Thyroid gland (tissue), 4 donors: ENCODE results near the gene FAM210A. TPM values are rescaled to one million over a fixed set of nuclear protein-coding genes. Genes with fewer than 3 reads are reported as not detected.

Source experiments
- DNase-seq, 2 donors: peaks; one replicate each; pipeline ENCODE4 v3.0.0-alpha.2; 2019
- H3K27ac ChIP-seq, 3 donors: fragments of 200-600 bp; sonication (generic); 1 replicate in 2 of 3; 2 replicates in 1 of 3; pipeline ENCODE4 v1.5.1; 2016 to 2019; ENCODE audit warnings: mild to moderate bottlenecking in 1 of 3, moderate library complexity in 1 of 3
- H3K27me3 ChIP-seq: fragments of 200-600 bp; sonication (generic); one replicate; pipeline ENCODE4 v1.5.1; 2019
- H3K36me3 ChIP-seq, 2 donors: fragments of 200-600 bp; sonication (generic); one replicate each; pipeline ENCODE4 v1.5.1; 2016 to 2019
- H3K4me1 ChIP-seq, 2 donors: fragments of 200-600 bp; sonication (generic); one replicate each; pipeline ENCODE4 v1.5.1; 2017 to 2019
- H3K4me3 ChIP-seq, 3 donors: fragments of 200-600 bp; sonication (generic); replicated peaks in 1 of 3; 1 replicate in 2 of 3; 2 replicates in 1 of 3; pipeline ENCODE4 v1.5.1; 2016; ENCODE audit warnings: mild to moderate bottlenecking in 1 of 3
- H3K9me3 ChIP-seq: fragments of 200-600 bp; sonication (generic); one replicate; pipeline ENCODE4 v1.5.1; 2017
- POLR2A ChIP-seq, 2 donors: fragments of 450-650 bp; IDR thresholded peaks; one replicate each; pipeline ENCODE4 v1.6.1; 2017; ENCODE audit warnings: antibody characterized with exemption in 2 of 2, mild to moderate bottlenecking in 2 of 2, moderate library complexity in 1 of 2
- WGBS, 2 donors: methylation state at CpG; one replicate each; pipeline ENCODE4 v1.1.5; 2017; 5-methylcytosine and 5-hydroxymethylcytosine counted together
- intact Hi-C: fragments of 100-400 bp; cut with DNase I; formaldehyde crosslinking; loops from one replicate; pipeline ENCODE4 v1.15.1; 2023
- total RNA-seq, 4 donors: library from RNA; depleted of rRNA; stranded (reverse); fragments of >200 nt; gene quantifications; one replicate each; pipeline ENCODE4 v1.2.3, GENCODE V29; 2016
- TF ChIP-seq, protein P1 (sequence below), 6 experiments: fragments of 200-600 bp in 3 of 6; fragments of 450-650 bp in 3 of 6; sonication (generic) in 3 of 6; IDR thresholded peaks; one replicate each; pipeline ENCODE4 v1.5.1; 2016 to 2019; ENCODE audit warnings: antibody characterized with exemption in 6 of 6, mild to moderate bottlenecking in 2 of 6, inconsistent platforms in 1 of 6, moderate library complexity in 1 of 6

The FAM210A gene
- total RNA-seq, 4 donors from 2014 or later, result 9.1 to 13.8 (median 12.1) TPM

DNA sequence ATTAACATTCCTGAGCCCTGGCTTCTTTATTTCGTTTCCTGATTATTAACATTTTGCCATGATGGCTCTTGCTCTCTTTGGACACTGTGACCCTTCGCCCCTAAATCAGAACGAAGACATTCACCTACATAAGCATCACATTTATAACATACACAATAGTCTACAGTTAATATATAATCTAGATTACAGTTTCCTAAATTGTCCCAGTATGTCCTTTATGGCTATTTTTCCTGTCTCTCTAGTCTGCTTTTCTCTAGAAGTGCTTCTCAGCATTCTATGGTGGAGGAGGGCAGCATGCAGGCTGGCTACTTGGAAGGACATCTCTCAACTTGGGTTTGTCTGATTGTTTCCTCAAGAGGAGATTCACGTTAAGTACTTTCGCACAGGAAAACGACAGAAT lies 49.9 kb downstream of the FAM210A start:
- intact Hi-C loops, result no loop called here

DNA sequence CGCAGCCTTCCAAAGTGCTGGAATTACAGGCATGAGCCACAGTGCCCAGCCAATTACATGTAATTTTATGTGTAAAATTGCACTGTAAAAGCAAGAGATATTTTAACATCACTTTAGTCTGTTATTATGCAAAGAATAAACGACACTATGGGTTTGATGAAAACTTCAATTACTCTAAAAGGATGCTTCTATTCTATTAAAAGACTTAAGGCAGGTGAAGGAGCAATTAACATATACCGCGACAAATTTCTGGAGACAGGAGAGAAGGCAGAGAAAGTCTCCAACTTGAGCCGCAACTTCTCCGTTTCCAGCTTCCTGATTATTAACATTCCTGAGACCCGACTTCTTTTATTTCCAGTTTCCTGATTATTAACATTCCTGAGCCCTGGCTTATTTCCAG lies 53.7 kb downstream of the FAM210A start:
- H3K27ac ChIP-seq, result no peak overlapping the region
- TF ChIP-seq POLR2A (IDR thresholded peaks at IDR 0.05), result no peak
- TF ChIP-seq, protein P1, sequence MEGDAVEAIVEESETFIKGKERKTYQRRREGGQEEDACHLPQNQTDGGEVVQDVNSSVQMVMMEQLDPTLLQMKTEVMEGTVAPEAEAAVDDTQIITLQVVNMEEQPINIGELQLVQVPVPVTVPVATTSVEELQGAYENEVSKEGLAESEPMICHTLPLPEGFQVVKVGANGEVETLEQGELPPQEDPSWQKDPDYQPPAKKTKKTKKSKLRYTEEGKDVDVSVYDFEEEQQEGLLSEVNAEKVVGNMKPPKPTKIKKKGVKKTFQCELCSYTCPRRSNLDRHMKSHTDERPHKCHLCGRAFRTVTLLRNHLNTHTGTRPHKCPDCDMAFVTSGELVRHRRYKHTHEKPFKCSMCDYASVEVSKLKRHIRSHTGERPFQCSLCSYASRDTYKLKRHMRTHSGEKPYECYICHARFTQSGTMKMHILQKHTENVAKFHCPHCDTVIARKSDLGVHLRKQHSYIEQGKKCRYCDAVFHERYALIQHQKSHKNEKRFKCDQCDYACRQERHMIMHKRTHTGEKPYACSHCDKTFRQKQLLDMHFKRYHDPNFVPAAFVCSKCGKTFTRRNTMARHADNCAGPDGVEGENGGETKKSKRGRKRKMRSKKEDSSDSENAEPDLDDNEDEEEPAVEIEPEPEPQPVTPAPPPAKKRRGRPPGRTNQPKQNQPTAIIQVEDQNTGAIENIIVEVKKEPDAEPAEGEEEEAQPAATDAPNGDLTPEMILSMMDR (IDR thresholded peaks at IDR 0.05), result no peak
- no peak overlapping the region for H3K4me3 ChIP-seq
- H3K27me3 ChIP-seq, result no peaks in the 10 kb centered on the region
- H3K9me3 ChIP-seq, result no peaks in the 10 kb centered on the region
- H3K36me3 ChIP-seq, result no peaks in the 10 kb centered on the region
- intact Hi-C loops, result no loop called here
- DNase-seq, result no peak
- H3K4me1 ChIP-seq, result peaks cover 0 to 5% of the 10 kb centered on the region in 2 donors
- 80 to 85% methylated on average over 7 of the region's 7 CpGs for WGBS, 2 donors

More for the DNA sequence above, 49.9 kb downstream of the FAM210A start:
- no peak for DNase-seq
- Histone ChIP-seq H3K27ac (no peak overlapping the region), H3K9me3 (no peaks in the 10 kb centered on the region), H3K36me3 (no peaks in the 10 kb centered on the region), H3K27me3 (no peaks in the 10 kb centered on the region), H3K4me3 (no peak overlapping the region), H3K4me1 (peaks cover 11 to 14% of the 10 kb centered on the region in 2 donors)
- 89 to 91% methylated on average over 6 of the region's 6 CpGs for WGBS, 2 donors
- TF ChIP-seq, protein P1 (IDR thresholded peaks at IDR 0.05), result no peak
- no peak for TF ChIP-seq POLR2A (IDR thresholded peaks at IDR 0.05)

DNA sequence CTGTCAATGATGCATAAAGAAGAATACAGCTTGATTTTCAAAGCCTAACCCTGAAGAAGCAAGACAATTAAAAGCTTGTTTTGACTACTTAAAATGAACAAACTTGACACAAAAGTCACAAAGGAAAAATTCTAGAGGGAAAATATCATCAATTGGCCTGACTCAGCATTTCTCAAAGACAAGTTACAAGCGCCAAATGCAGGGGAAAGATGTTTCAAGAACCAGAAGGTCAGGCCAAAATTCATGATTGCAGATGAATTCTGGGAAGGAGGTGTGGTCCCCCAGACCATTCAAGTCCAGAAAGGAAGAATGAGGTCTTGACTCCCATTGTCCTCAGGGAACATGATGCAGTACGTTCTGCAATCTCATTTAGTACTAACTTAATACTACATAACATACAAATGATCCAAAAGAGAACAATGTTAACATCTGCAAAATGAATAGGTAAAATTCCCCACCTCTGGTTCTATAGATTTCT lies 64.5 kb downstream of the FAM210A start:
- intact Hi-C loops, result loop anchor here (10.0 kb wide), 1 partner anchor 63 kb away; the partner anchor contains the start of genes FAM210A and RNMT
- no peak overlapping the region for H3K4me3 ChIP-seq

DNA sequence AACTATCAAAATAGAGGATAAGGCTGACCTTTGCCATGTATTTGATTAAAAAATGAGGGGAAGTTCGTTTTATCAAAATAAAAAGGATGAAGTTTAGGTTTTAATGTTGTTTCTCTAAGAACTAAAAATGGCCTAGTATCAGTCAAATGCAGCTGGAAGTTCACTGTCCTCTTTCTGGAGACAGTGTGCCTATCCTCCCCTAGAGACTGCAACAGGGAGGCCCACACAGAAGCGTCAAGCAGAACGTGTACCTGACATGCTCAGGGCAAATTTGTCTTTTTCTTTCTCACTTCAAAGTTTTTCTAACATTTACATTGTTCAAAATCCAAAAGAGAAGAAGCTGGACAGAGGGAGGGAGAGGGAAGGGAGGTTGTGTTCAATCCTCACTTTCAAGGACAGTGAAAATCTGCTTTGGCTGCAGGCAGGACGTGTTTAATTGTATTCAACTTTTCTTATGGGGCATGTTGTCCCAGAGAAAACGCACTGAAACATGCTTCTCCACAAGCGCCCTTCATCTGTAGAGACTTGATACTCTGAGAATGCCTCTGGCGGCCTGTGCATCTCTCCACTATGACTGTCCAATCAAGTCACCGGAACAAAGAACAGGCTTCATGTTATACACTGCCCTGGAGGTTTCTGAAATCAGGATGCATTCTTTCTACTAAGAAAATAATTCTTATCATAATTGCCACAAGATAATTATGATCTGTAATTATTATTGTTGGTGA lies 65.1 kb downstream of the FAM210A start:
- 76 to 80% methylated on average over 8 of the region's 8 CpGs for WGBS, 2 donors
- no peak overlapping the region for H3K27ac ChIP-seq
- H3K4me1 ChIP-seq, result peaks cover 11 to 14% of the 10 kb centered on the region in 2 donors
- intact Hi-C loops, result loop anchor here (10.0 kb wide), 1 partner anchor 64 kb away; the partner anchor contains the start of genes FAM210A and RNMT
- no peak for DNase-seq
- peaks cover 0 to 4% of the 10 kb centered on the region in 2 donors for H3K36me3 ChIP-seq
- H3K4me3 ChIP-seq, result no peak overlapping the region
- H3K27me3 ChIP-seq, result no peaks in the 10 kb centered on the region
- H3K9me3 ChIP-seq, result no peaks in the 10 kb centered on the region
- TF ChIP-seq, protein P1 (IDR thresholded peaks at IDR 0.05), result no peak
- no peak for TF ChIP-seq POLR2A (IDR thresholded peaks at IDR 0.05)

More for the DNA sequence above, 64.5 kb downstream of the FAM210A start:
- Histone ChIP-seq H3K36me3 (peaks cover 0 to 4% of the 10 kb centered on the region in 2 donors), H3K27me3 (no peaks in the 10 kb centered on the region), H3K9me3 (no peaks in the 10 kb centered on the region), H3K4me1 (peaks cover 11 to 14% of the 10 kb centered on the region in 2 donors), H3K27ac (no peak overlapping the region)
- TF ChIP-seq POLR2A (IDR thresholded peaks at IDR 0.05), result no peak
- TF ChIP-seq, protein P1 (IDR thresholded peaks at IDR 0.05), result no peak
- DNase-seq, result no peak
- WGBS, 2 donors, result 86% methylated on average over 2 of the region's 2 CpGs

DNA sequence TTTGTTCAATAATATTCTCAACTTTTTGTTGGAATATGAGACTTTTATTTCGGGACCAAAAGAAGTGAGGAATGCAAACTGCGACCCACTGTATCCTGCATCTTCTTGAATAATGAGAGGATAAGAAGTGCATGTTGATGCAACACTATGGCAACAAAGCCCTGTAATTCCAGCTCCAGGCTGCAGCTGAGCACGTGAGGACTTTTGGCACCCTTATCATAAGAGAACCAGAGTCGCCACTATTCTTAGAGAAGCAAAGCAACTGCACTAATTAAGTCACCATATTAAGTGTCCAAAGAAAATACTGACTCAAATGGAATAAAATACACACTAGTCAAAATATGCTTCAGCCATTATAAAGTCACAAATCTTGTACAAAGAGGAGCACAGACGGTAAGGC lies 65.8 kb downstream of the FAM210A start:
- peak in 1 of 2 donors; percentile 42 for DNase-seq
- Histone ChIP-seq H3K27me3 (no peaks in the 10 kb centered on the region), H3K9me3 (no peaks in the 10 kb centered on the region), H3K4me3 (no peak overlapping the region), H3K36me3 (no peaks in the 10 kb centered on the region), H3K4me1 (peaks cover 11 to 14% of the 10 kb centered on the region in 2 donors), H3K27ac (no peak overlapping the region)
- 45 to 47% methylated on average over 5 of the region's 5 CpGs for WGBS, 2 donors
- TF ChIP-seq, protein P1 (IDR thresholded peaks at IDR 0.05), result no peak
- no peak for TF ChIP-seq POLR2A (IDR thresholded peaks at IDR 0.05)
- intact Hi-C loops, result loop anchor here (10.0 kb wide), 1 partner anchor 64 kb away; the partner anchor contains the start of genes FAM210A and RNMT
